Measurements from ENCODE around the gene SYCE3. TPM values are rescaled to one million over a fixed set of nuclear protein-coding genes. Genes with fewer than 3 reads are reported as not detected.

Gene SYCE3
- total and polyA plus RNA-seq, 9 of the 15 experiments (the other 6 are each of a cell fraction or from before 2014, with no cell fraction given), result 0.56 TPM; not detected in 8

GRCh38 chr22:50507991-50508884 lies 54.5 kb downstream of the SYCE3 start, which contains the start of gene NCAPH2 (continued):
- no peak for TF ChIP-seq CUX1 (CRISPR knock-in tag; IDR thresholded peaks at IDR 0.05)
- no peak for TF ChIP-seq RFX7 (CRISPR knock-in tag; IDR thresholded peaks at IDR 0.05)
- TF ChIP-seq PHF8 (IDR thresholded peaks at IDR 0.05; ENCODE audit: borderline replicate concordance, low read length), result peak; percentile 66; the same call in 1 of the 2 replicates
- TF ChIP-seq ZNF77 (CRISPR knock-in tag; IDR thresholded peaks at IDR 0.05), result no peak
- TF ChIP-seq ZNF444 (CRISPR knock-in tag; IDR thresholded peaks at IDR 0.05), result no peak
- TF ChIP-seq CBFA2T3 (IDR thresholded peaks at IDR 0.05), result no peak
- no peak for TF ChIP-seq SAFB2 (IDR thresholded peaks at IDR 0.05; ENCODE audit: borderline replicate concordance, low read depth, low read length, severe bottlenecking)
- no peak for TF ChIP-seq ZNF408 (CRISPR knock-in tag; IDR thresholded peaks at IDR 0.05; ENCODE audit: low read depth)
- no peak for TF ChIP-seq ZC3H8 (IDR thresholded peaks at IDR 0.05)
- no peak for TF ChIP-seq TCF3 (CRISPR knock-in tag; IDR thresholded peaks at IDR 0.05)
- TF ChIP-seq E2F3 (CRISPR knock-in tag; IDR thresholded peaks at IDR 0.05), result peak; percentile 97
- no peak for TF ChIP-seq ZZZ3 (IDR thresholded peaks at IDR 0.05)
- no peak for TF ChIP-seq ZNF76 (CRISPR knock-in tag; IDR thresholded peaks at IDR 0.05; ENCODE audit: borderline replicate concordance)
- TF ChIP-seq ZKSCAN8 (CRISPR knock-in tag; IDR thresholded peaks at IDR 0.05), result no peak
- TF ChIP-seq SIX5 (IDR thresholded peaks at IDR 0.05; ENCODE audit: borderline replicate concordance in 1 of 2, insufficient read depth in 1 of 2, low read depth in 1 of 2, low read length in 2 of 2), result no peak
- peak in 1 of 2 experiments; percentile 28; a peak in 1 of 4 replicates for TF ChIP-seq KDM4B (IDR thresholded peaks at IDR 0.05; ENCODE audit: borderline replicate concordance in 2 of 2, low read depth in 1 of 2)
- no peak for TF ChIP-seq PRPF4 (IDR thresholded peaks at IDR 0.05; ENCODE audit: insufficient read depth, low read depth, low read length, poor library complexity, severe bottlenecking)
- no peak for TF ChIP-seq ZSCAN29 (IDR thresholded peaks at IDR 0.05)
- TF ChIP-seq HIVEP1 (CRISPR knock-in tag; IDR thresholded peaks at IDR 0.05), result no peak
- no peak for TF ChIP-seq HBP1 (CRISPR knock-in tag; IDR thresholded peaks at IDR 0.05)
- peak; percentile 38 for TF ChIP-seq HMGN3 (IDR thresholded peaks at IDR 0.05; ENCODE audit: borderline replicate concordance, extremely low read depth, insufficient read length, low read depth, low read length)

All from K562 (cell line).